Hepatocyte (in vitro differentiated cells): ENCODE data around the gene BCAS3. TPM values are rescaled to one million over a fixed set of nuclear protein-coding genes. Genes with fewer than 3 reads are reported as not detected.

Source experiments
- DNase-seq: peaks from one replicate; pipeline ENCODE4 v3.0.0-alpha.2; 2016; ENCODE audit warnings: low spot score
- H2AFZ ChIP-seq: fragments of 200-600 bp; sonication (generic); 2 replicates; pipeline ENCODE4 v1.6.0; 2016; ENCODE audit warnings: antibody characterized with exemption, mild to moderate bottlenecking
- H3K27ac ChIP-seq: fragments of 200-600 bp; sonication (generic); 2 replicates; pipeline ENCODE4 v1.5.1; 2016; ENCODE audit warnings: mild to moderate bottlenecking
- H3K27me3 ChIP-seq: fragments of 200-600 bp; sonication (generic); 2 replicates; pipeline ENCODE4 v1.6.1; 2016
- H3K36me3 ChIP-seq: fragments of 200-600 bp; sonication (generic); replicated peaks from 2 replicates; pipeline ENCODE4 v1.5.1; 2016; ENCODE audit warnings: low read depth; ENCODE audit not compliant: insufficient read depth
- H3K4me1 ChIP-seq: fragments of 200-600 bp; sonication (generic); 2 replicates; pipeline ENCODE4 v1.5.1; 2016; ENCODE audit warnings: mild to moderate bottlenecking, moderate library complexity; ENCODE audit not compliant: insufficient read depth
- H3K4me2 ChIP-seq: fragments of 200-600 bp; sonication (generic); 2 replicates; pipeline ENCODE4 v1.6.0; 2016
- H3K4me3 ChIP-seq: fragments of 200-600 bp; sonication (generic); 2 replicates; pipeline ENCODE4 v1.5.1; 2016; ENCODE audit warnings: mild to moderate bottlenecking
- H3K79me2 ChIP-seq: fragments of 200-600 bp; sonication (generic); 2 replicates; pipeline ENCODE4 v1.6.0; 2017; ENCODE audit warnings: mild to moderate bottlenecking
- H3K9me2 ChIP-seq: fragments of 200-600 bp; sonication (generic); replicated peaks from 2 replicates; pipeline ENCODE4 v1.6.0; 2017; ENCODE audit warnings: mild to moderate bottlenecking; ENCODE audit not compliant: insufficient read depth
- H3K9me3 ChIP-seq: fragments of 200-600 bp; sonication (generic); 2 replicates; pipeline ENCODE4 v1.5.1; 2016; ENCODE audit warnings: low read depth, mild to moderate bottlenecking
- H4K20me1 ChIP-seq: fragments of 200-600 bp; sonication (generic); 2 replicates; pipeline ENCODE4 v1.6.0; 2016; ENCODE audit warnings: mild to moderate bottlenecking; ENCODE audit not compliant: insufficient read depth, poor library complexity, severe bottlenecking
- EZH2 ChIP-seq: fragments of 200-600 bp; sonication (generic); IDR thresholded peaks from 2 replicates; pipeline ENCODE4 v1.6.1; 2016; ENCODE audit warnings: antibody characterized with exemption, mild to moderate bottlenecking, borderline replicate concordance
- EZH2phosphoT487 ChIP-seq: fragments of 200-600 bp; sonication (generic); IDR thresholded peaks from one replicate; pipeline ENCODE4 v1.6.1; 2018; ENCODE audit warnings: antibody characterized with exemption, mild to moderate bottlenecking, low read depth, moderate library complexity; ENCODE audit not compliant: unreplicated experiment, severe bottlenecking
- WGBS: methylation state at CpG from one replicate; pipeline ENCODE4 v1.1.6; 2016; ENCODE audit warnings: low lambda C conversion rate; ENCODE audit errors: missing lambda C conversion rate; 5-methylcytosine and 5-hydroxymethylcytosine counted together
- polyA plus RNA-seq: library from polyadenylated mRNA; unstranded; fragments of >200 nt; fragmentation: Nextera tagmentation; extraction: Ambion mirVana; gene quantifications from 2 replicates; pipeline ENCODE4 v1.2.1, GENCODE V29; 2016
- total RNA-seq: library from RNA; depleted of rRNA; stranded (reverse); fragments of >200 nt; gene quantifications from 2 replicates; pipeline ENCODE4 v1.2.3, GENCODE V29; 2014
- TF ChIP-seq, protein P1 (sequence below): fragments of 200-600 bp; sonication (generic); IDR thresholded peaks from 2 replicates; pipeline ENCODE4 v1.5.1; 2016; ENCODE audit warnings: antibody characterized with exemption, mild to moderate bottlenecking; ENCODE audit not compliant: poor library complexity

Gene BCAS3
- total and polyA plus RNA-seq, 2 experiments from 2014 or later, result 16.5 to 58.8 TPM

DNA sequence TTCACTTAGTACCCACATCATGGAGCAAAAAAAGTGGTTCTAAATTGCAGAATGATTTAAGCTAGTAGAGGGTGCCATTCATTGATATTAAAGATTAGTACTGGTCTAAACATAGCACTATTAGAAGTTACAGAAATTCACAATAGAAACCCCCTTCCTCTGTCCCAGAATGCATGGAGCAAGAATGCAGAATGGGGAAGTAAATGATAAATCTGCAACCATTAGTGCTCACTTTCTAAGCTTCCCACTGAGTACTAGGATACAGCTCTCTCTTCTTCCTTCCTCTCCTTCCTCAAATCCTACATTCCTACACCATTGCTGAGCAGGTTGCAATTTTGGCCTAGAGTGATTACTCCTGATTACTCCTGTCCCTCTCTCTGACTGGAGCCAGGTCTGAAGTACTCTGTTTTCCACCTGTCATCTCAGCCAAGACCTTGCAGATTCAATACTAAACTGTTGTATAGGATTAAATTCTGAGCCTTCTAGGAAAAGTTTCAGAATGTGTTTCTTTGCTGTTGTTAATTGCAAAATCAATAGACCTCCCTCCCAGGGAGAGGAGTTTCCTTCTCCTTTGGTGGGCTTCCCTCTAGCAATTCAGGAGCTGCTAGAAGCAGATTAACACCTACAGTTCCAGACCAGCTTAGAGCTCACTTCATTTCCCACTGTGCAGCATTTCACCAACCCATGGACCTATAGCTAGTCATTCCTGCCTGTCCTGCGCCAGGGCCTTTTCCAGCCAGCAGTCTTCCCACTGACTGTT is 556.5 kb downstream of the BCAS3 start:
- TF ChIP-seq, protein P1, sequence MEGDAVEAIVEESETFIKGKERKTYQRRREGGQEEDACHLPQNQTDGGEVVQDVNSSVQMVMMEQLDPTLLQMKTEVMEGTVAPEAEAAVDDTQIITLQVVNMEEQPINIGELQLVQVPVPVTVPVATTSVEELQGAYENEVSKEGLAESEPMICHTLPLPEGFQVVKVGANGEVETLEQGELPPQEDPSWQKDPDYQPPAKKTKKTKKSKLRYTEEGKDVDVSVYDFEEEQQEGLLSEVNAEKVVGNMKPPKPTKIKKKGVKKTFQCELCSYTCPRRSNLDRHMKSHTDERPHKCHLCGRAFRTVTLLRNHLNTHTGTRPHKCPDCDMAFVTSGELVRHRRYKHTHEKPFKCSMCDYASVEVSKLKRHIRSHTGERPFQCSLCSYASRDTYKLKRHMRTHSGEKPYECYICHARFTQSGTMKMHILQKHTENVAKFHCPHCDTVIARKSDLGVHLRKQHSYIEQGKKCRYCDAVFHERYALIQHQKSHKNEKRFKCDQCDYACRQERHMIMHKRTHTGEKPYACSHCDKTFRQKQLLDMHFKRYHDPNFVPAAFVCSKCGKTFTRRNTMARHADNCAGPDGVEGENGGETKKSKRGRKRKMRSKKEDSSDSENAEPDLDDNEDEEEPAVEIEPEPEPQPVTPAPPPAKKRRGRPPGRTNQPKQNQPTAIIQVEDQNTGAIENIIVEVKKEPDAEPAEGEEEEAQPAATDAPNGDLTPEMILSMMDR, result no peak
- TF ChIP-seq EZH2phosphoT487 (no peak), EZH2 (no peak)
- DNase-seq, result no peak
- H3K79me2 ChIP-seq, result no peaks in the 10 kb centered on the region
- H3K9me2 ChIP-seq, result no peaks in the 10 kb centered on the region
- H3K27ac ChIP-seq, result no peak overlapping the region
- WGBS, result 90% methylated on average over 1 of the region's 1 CpG
- H3K9me3 ChIP-seq, result no peaks in the 10 kb centered on the region
- no peak overlapping the region for H2AFZ ChIP-seq
- H3K4me3 ChIP-seq, result no peak overlapping the region
- no peaks in the 10 kb centered on the region for H3K36me3 ChIP-seq
- peaks cover 46% of the 10 kb centered on the region for H3K4me1 ChIP-seq
- no peaks in the 10 kb centered on the region for H4K20me1 ChIP-seq
- H3K4me2 ChIP-seq, result no peak overlapping the region
- no peaks in the 10 kb centered on the region for H3K27me3 ChIP-seq

DNA sequence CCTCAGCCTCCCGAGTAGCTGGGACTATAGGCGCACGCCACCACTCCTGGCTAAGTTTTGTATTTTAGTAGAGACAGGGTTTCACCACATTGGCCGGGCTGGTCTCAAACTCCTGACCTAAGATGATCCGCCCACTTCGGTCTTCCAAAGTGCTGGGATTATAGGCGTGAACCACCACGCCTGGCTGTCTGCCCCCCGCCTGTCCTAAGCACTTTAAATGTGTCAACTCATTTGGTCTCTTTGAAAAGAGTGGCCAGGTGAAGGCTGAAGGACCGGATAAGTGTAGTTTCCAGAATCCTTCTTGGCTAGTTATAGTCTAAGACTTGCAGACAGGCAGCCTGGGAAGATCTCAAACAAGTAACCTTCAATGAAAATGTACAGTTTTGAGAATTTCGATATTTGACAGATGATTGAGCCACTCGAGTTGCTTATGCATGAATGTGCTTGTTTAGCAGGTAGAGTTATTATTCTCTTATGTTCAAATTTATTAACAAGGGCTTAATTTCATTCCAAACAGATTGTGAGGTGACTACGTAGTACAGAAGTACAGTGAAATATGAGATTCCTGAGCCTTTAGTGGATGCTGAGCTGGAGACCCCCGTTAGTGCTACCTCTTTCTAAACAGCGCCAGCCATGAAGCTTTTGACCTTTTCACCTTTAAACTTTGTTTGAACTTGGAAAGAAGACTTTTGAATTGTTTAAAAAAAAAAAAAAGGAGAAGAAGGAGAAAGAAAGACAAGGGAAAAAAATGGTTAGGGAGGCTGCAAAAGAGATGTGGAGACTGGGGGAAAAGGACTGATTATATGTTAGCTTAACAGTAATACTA is 557.6 kb downstream of the BCAS3 start:
- Histone ChIP-seq H3K27me3 (no peaks in the 10 kb centered on the region), H3K9me2 (no peaks in the 10 kb centered on the region), H3K4me2 (peak overlapping the region; percentile 62), H2AFZ (no peak overlapping the region), H3K27ac (peak overlapping the region; percentile 65), H3K4me1 (peaks cover 46% of the 10 kb centered on the region), H4K20me1 (no peaks in the 10 kb centered on the region), H3K79me2 (no peaks in the 10 kb centered on the region), H3K9me3 (no peaks in the 10 kb centered on the region), H3K36me3 (no peaks in the 10 kb centered on the region), H3K4me3 (no peak overlapping the region)
- TF ChIP-seq, protein P1, result no peak
- TF ChIP-seq EZH2 (no peak), EZH2phosphoT487 (no peak)
- 45% methylated on average over 15 of the region's 15 CpGs for WGBS
- DNase-seq, result no peak

DNA sequence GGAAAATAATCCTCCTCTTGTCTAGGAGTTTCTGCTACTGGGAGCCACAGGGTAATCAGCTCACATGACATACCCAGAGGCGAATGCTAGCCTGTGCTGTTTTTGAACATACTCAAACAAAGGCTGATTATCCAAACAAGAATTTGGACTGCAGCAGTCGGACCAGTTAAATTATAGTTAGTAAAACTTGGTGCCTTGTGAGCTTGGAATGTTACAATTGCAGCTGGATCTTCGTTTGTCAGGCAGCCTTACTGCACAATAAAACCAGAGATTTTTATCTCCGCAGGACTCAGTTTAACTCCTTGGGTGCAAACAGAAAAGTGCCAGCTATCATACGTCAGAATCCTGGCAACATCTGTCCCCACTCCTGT is 558.2 kb downstream of the BCAS3 start:
- Histone ChIP-seq H4K20me1 (no peaks in the 10 kb centered on the region), H3K79me2 (no peaks in the 10 kb centered on the region), H3K4me1 (peaks cover 46% of the 10 kb centered on the region), H3K27me3 (no peaks in the 10 kb centered on the region), H3K4me2 (peak overlapping the region; percentile 62), H2AFZ (no peak overlapping the region), H3K4me3 (no peak overlapping the region), H3K9me2 (no peaks in the 10 kb centered on the region), H3K27ac (peak overlapping the region; percentile 65), H3K36me3 (no peaks in the 10 kb centered on the region), H3K9me3 (no peaks in the 10 kb centered on the region)
- 3% methylated on average over 5 of the region's 5 CpGs for WGBS
- TF ChIP-seq EZH2 (no peak), EZH2phosphoT487 (no peak)
- TF ChIP-seq, protein P1, result no peak
- DNase-seq, result peak; percentile 48
